ENCODE measurements around the gene SLCO3A1. TPM values are rescaled to one million over a fixed set of nuclear protein-coding genes. Genes with fewer than 3 reads are reported as not detected.

The SLCO3A1 gene
- total and polyA plus RNA-seq, 4 donors: 1.6 to 3.6 (median 2.4) TPM

GRCh38 chr15:91878319-91878870 is 24.9 kb downstream of the SLCO3A1 start:
- Histone ChIP-seq H3K4me1 (ENCODE audit: control insufficient read depth in 4 of 4, insufficient read depth in 4 of 4, low read length in 3 of 4) (no peaks in the 10 kb centered on the region), H3K9me3 (ENCODE audit: control insufficient read depth in 4 of 4, low read length in 3 of 4) (no peaks in the 10 kb centered on the region), H3K27me3 (ENCODE audit: control insufficient read depth in 4 of 4, insufficient read depth in 4 of 4, low read length in 3 of 4) (no peaks in the 10 kb centered on the region), H3K4me3 (ENCODE audit: low read depth in 1 of 3, low read length in 3 of 3) (no peak overlapping the region), H3K27ac (ENCODE audit: low read depth in 1 of 2, low read length in 2 of 2) (no peak overlapping the region), H3K36me3 (ENCODE audit: control insufficient read depth in 4 of 4, insufficient read depth in 3 of 4, low read depth in 1 of 4, low read length in 3 of 4) (no peaks in the 10 kb centered on the region), H3K9ac (ENCODE audit: low read depth in 1 of 2, low read length in 2 of 2) (no peak overlapping the region)
- no peak for DNase-seq (ENCODE audit: low spot score)
- TF ChIP-seq HNF4G (IDR thresholded peaks at IDR 0.05): no peak
- no peak for TF ChIP-seq NR2F2 (IDR thresholded peaks at IDR 0.05)
- TF ChIP-seq ATF3 (IDR thresholded peaks at IDR 0.05): no peak
- WGBS: 92% methylated on average over 10 of the region's 10 CpGs

- TF ChIP-seq CTCF (IDR thresholded peaks at IDR 0.05; ENCODE audit: low read depth, low read length, missing input control) (no peak), FOXA2 (IDR thresholded peaks at IDR 0.05) (no peak), HNF4G (IDR thresholded peaks at IDR 0.05) (no peak), YY1 (IDR thresholded peaks at IDR 0.05) (no peak)
- no peak for DNase-seq (ENCODE audit: low spot score)
- no peak overlapping the region for H3K27ac ChIP-seq (ENCODE audit: low read depth in 1 of 2, low read length in 2 of 2)
- H3K4me3 ChIP-seq (ENCODE audit: low read depth in 1 of 3, low read length in 3 of 3): no peak overlapping the region
- 79% methylated on average over 2 of the region's 2 CpGs for WGBS
- H3K36me3 ChIP-seq (ENCODE audit: control insufficient read depth in 4 of 4, insufficient read depth in 3 of 4, low read depth in 1 of 4, low read length in 3 of 4): no peaks in the 10 kb centered on the region
- no peaks in the 10 kb centered on the region for H3K4me1 ChIP-seq (ENCODE audit: control insufficient read depth in 4 of 4, insufficient read depth in 4 of 4, low read length in 3 of 4)
- H3K27me3 ChIP-seq (ENCODE audit: control insufficient read depth in 4 of 4, insufficient read depth in 4 of 4, low read length in 3 of 4): no peaks in the 10 kb centered on the region
- no peaks in the 10 kb centered on the region for H3K9me3 ChIP-seq (ENCODE audit: control insufficient read depth in 4 of 4, low read length in 3 of 4)
- no peak overlapping the region for H3K9ac ChIP-seq (ENCODE audit: low read depth in 1 of 2, low read length in 2 of 2)
Observed at GRCh38 chr15:91879158-91879557, 25.6 kb downstream of the SLCO3A1 start.

- DNase-seq (ENCODE audit: low spot score): no peak
- WGBS: 81% methylated on average over 3 of the region's 3 CpGs
- Histone ChIP-seq H3K27me3 (ENCODE audit: control insufficient read depth in 4 of 4, insufficient read depth in 4 of 4, low read length in 3 of 4) (no peaks in the 10 kb centered on the region), H3K9me3 (ENCODE audit: control insufficient read depth in 4 of 4, low read length in 3 of 4) (no peaks in the 10 kb centered on the region), H3K4me3 (ENCODE audit: low read depth in 1 of 3, low read length in 3 of 3) (no peak overlapping the region), H3K4me1 (ENCODE audit: control insufficient read depth in 4 of 4, insufficient read depth in 4 of 4, low read length in 3 of 4) (no peaks in the 10 kb centered on the region), H3K27ac (ENCODE audit: low read depth in 1 of 2, low read length in 2 of 2) (no peak overlapping the region), H3K36me3 (ENCODE audit: control insufficient read depth in 4 of 4, insufficient read depth in 3 of 4, low read depth in 1 of 4, low read length in 3 of 4) (no peaks in the 10 kb centered on the region), H3K9ac (ENCODE audit: low read depth in 1 of 2, low read length in 2 of 2) (no peak overlapping the region)
- no peak for TF ChIP-seq FOXA1 (IDR thresholded peaks at IDR 0.05)
- TF ChIP-seq YY1 (IDR thresholded peaks at IDR 0.05): no peak
- TF ChIP-seq GABPA (IDR thresholded peaks at IDR 0.05 in 1 of 2, conservative IDR thresholded peaks at IDR 0.05 in 1 of 2): no peak
- no peak for TF ChIP-seq HNF4G (IDR thresholded peaks at IDR 0.05)
Observed at GRCh38 chr15:91880373-91880772, 26.9 kb downstream of the SLCO3A1 start.

GRCh38 chr15:91881569-91882297 is 28.2 kb downstream of the SLCO3A1 start:
- Histone ChIP-seq H3K4me3 (ENCODE audit: low read depth in 1 of 3, low read length in 3 of 3) (no peak overlapping the region), H3K27ac (ENCODE audit: low read depth in 1 of 2, low read length in 2 of 2) (no peak overlapping the region), H3K36me3 (ENCODE audit: control insufficient read depth in 4 of 4, insufficient read depth in 3 of 4, low read depth in 1 of 4, low read length in 3 of 4) (no peaks in the 10 kb centered on the region), H3K4me1 (ENCODE audit: control insufficient read depth in 4 of 4, insufficient read depth in 4 of 4, low read length in 3 of 4) (no peaks in the 10 kb centered on the region), H3K27me3 (ENCODE audit: control insufficient read depth in 4 of 4, insufficient read depth in 4 of 4, low read length in 3 of 4) (no peaks in the 10 kb centered on the region), H3K9ac (ENCODE audit: low read depth in 1 of 2, low read length in 2 of 2) (no peak overlapping the region), H3K9me3 (ENCODE audit: control insufficient read depth in 4 of 4, low read length in 3 of 4) (no peaks in the 10 kb centered on the region)
- WGBS: 67% methylated on average over 9 of the region's 9 CpGs
- DNase-seq (ENCODE audit: low spot score): no peak
- TF ChIP-seq NR2F2 (IDR thresholded peaks at IDR 0.05): no peak
- TF ChIP-seq FOXA1 (IDR thresholded peaks at IDR 0.05): no peak
- TF ChIP-seq CTCF (IDR thresholded peaks at IDR 0.05; ENCODE audit: low read depth, low read length, missing input control): no peak
- no peak for TF ChIP-seq RXRA (IDR thresholded peaks at IDR 0.05)
- no peak for TF ChIP-seq RAD21 (IDR thresholded peaks at IDR 0.05)
- no peak for TF ChIP-seq ZBTB33 (IDR thresholded peaks at IDR 0.05)
